HG03196 (cell line): ENCODE results near the gene ERGIC2.
"Not testable (repeated sequence)": the region's sequence is repeated elsewhere in the genome, so short reads cannot be mapped to it uniquely, and the experiment has no call there.

Experiments used
- ATAC-seq: cut with Tn5 transposase; IDR thresholded peaks from one replicate; pipeline ENCODE4 v1.9.1; 2021; ENCODE audit not compliant: unreplicated experiment

ERGIC2 gene

GRCh38 chr12:29380536-29381523 lies at the start of gene ERGIC2:
TSS of gene ERGIC2 (minus strand) at chr12:29381172. CDS start at chr12:29371633, 9,539 bp downstream.
- peak; percentile 98 for ATAC-seq

GRCh38 chr12:29430716-29431044 lies 49.7 kb upstream of the ERGIC2 start:
- ATAC-seq, result no peak

GRCh38 chr12:29429999-29430715 lies 49.2 kb upstream of the ERGIC2 start:
- no peak for ATAC-seq

GRCh38 chr12:29428633-29429032 lies 47.7 kb upstream of the ERGIC2 start:
- no peak for ATAC-seq

GRCh38 chr12:29427964-29428363 lies 47.0 kb upstream of the ERGIC2 start:
- ATAC-seq, result peak; percentile 96

- ATAC-seq, result no peak
Measured at GRCh38 chr12:29426498-29426897, 45.5 kb upstream of the ERGIC2 start.

GRCh38 chr12:29425722-29426121 lies 44.8 kb upstream of the ERGIC2 start:
- ATAC-seq, result no peak

GRCh38 chr12:29416748-29417147 lies 35.8 kb upstream of the ERGIC2 start:
- ATAC-seq, result no peak

- no peak for ATAC-seq
Measured at GRCh38 chr12:29415111-29415510, 34.1 kb upstream of the ERGIC2 start.

GRCh38 chr12:29414368-29414767 lies 33.4 kb upstream of the ERGIC2 start:
- ATAC-seq, result no peak

GRCh38 chr12:29405561-29405960 lies 24.6 kb upstream of the ERGIC2 start:
- no peak for ATAC-seq

- ATAC-seq, result no peak
Measured at GRCh38 chr12:29403991-29404390, 23.0 kb upstream of the ERGIC2 start.

- ATAC-seq, result no peak
Measured at GRCh38 chr12:29402437-29402836, 21.5 kb upstream of the ERGIC2 start.

GRCh38 chr12:29398495-29398894 lies 17.5 kb upstream of the ERGIC2 start:
- no peak for ATAC-seq

- no peak for ATAC-seq
Measured at GRCh38 chr12:29396774-29397173, 15.8 kb upstream of the ERGIC2 start.

- ATAC-seq, result no peak
Measured at GRCh38 chr12:29395356-29395755, 14.4 kb upstream of the ERGIC2 start.

- ATAC-seq, result not testable (repeated sequence)
Measured at GRCh38 chr12:29390419-29390818, 9.4 kb upstream of the ERGIC2 start.

GRCh38 chr12:29389295-29389919 lies 8.4 kb upstream of the ERGIC2 start:
- no peak for ATAC-seq

- ATAC-seq, result not testable (repeated sequence)
Measured at GRCh38 chr12:29386084-29386680, 5.2 kb upstream of the ERGIC2 start.

- not testable (repeated sequence) for ATAC-seq
Measured at GRCh38 chr12:29385194-29385593, 4.2 kb upstream of the ERGIC2 start.

- no peak for ATAC-seq
Measured at GRCh38 chr12:29382251-29382650, 1.3 kb upstream of the ERGIC2 start.
